SK-N-SH treated with all-trans-retinoic acid at 6 μM for 48 hours (cell line): ENCODE data around the gene FLOT1.

Experiments used
- ARNTL ChIP-seq: fragments of 450-650 bp; formaldehyde crosslinking; IDR thresholded peaks from 2 replicates; pipeline ENCODE4 v1.5.0; 2020; ENCODE audit warnings: low read depth, mild to moderate bottlenecking, moderate library complexity, borderline replicate concordance
- BACH2 ChIP-seq: fragments of 250-450 bp; sonication (Bioruptor Pico); IDR thresholded peaks from 2 replicates; pipeline ENCODE4 v1.9.0; 2021; ENCODE audit warnings: mild to moderate bottlenecking, borderline replicate concordance
- CREB5 ChIP-seq: fragments of 250-450 bp; sonication (Bioruptor Pico); IDR thresholded peaks from 2 replicates; pipeline ENCODE4 v1.5.1; 2020; ENCODE audit warnings: low read depth, mild to moderate bottlenecking, moderate library complexity
- CSRNP3 ChIP-seq: fragments of 250-450 bp; sonication (Bioruptor Pico); IDR thresholded peaks from 2 replicates; pipeline ENCODE4 v1.5.1; 2021; ENCODE audit warnings: mild to moderate bottlenecking, moderate library complexity
- PATZ1 ChIP-seq: fragments of 250-450 bp; sonication (Bioruptor Pico); IDR thresholded peaks from 2 replicates; pipeline ENCODE4 v1.8.0; 2020; ENCODE audit warnings: mild to moderate bottlenecking, moderate library complexity, borderline replicate concordance
- PPARA ChIP-seq: fragments of 250-450 bp; sonication (Bioruptor Pico); IDR thresholded peaks from 2 replicates; pipeline ENCODE4 v1.5.0; 2020; ENCODE audit warnings: mild to moderate bottlenecking, borderline replicate concordance
- RARB ChIP-seq: fragments of 250-450 bp; sonication (Bioruptor Pico); IDR thresholded peaks from 2 replicates; pipeline ENCODE4 v1.8.0; 2021; ENCODE audit warnings: mild to moderate bottlenecking, moderate library complexity
- TCF4 ChIP-seq: fragments of 250-450 bp; sonication (Bioruptor Pico); IDR thresholded peaks from 2 replicates; pipeline ENCODE4 v1.8.0; 2021; ENCODE audit warnings: mild to moderate bottlenecking, moderate library complexity, borderline replicate concordance
- TSHZ2 ChIP-seq: fragments of 250-450 bp; sonication (Bioruptor Pico); IDR thresholded peaks from 2 replicates; pipeline ENCODE4 v1.5.0; 2020; ENCODE audit warnings: mild to moderate bottlenecking, moderate library complexity
- ZC3H10 ChIP-seq: fragments of 250-450 bp; sonication (Bioruptor Pico); IDR thresholded peaks from 2 replicates; pipeline ENCODE4 v1.5.1; 2021; ENCODE audit warnings: mild to moderate bottlenecking, moderate library complexity
- ZNF565 ChIP-seq: fragments of 450-650 bp; formaldehyde crosslinking; conservative IDR thresholded peaks from 2 replicates; pipeline ENCODE4 v1.5.0; 2020; ENCODE audit warnings: low read depth, mild to moderate bottlenecking, moderate library complexity
- ZNF70 ChIP-seq: fragments of 450-650 bp; formaldehyde crosslinking; IDR thresholded peaks from 2 replicates; pipeline ENCODE4 v1.5.0; 2020; ENCODE audit warnings: mild to moderate bottlenecking, moderate library complexity

GRCh38 chr6:30703821-30704220 lies 38.7 kb downstream of the FLOT1 start:
- TF ChIP-seq TSHZ2 (CRISPR knock-in tag) (no peak), ZC3H10 (no peak), ZNF70 (CRISPR knock-in tag) (no peak), RARB (no peak), BACH2 (no peak), CREB5 (CRISPR knock-in tag) (no peak), PATZ1 (CRISPR knock-in tag) (no peak), TCF4 (CRISPR knock-in tag) (no peak), ZNF565 (CRISPR knock-in tag) (no peak), ARNTL (CRISPR knock-in tag) (no peak), CSRNP3 (CRISPR knock-in tag) (no peak), PPARA (CRISPR knock-in tag) (no peak)
